Raji (cell line): ENCODE data around the gene MSMO1.

Experiments
- POLR2A ChIP-seq: IDR thresholded peaks from 2 replicates; pipeline ENCODE4 v1.6.1; 2011; ENCODE audit warnings: low read depth, low read length, control low read depth; ENCODE audit not compliant: insufficient read depth

The MSMO1 gene

DNA sequence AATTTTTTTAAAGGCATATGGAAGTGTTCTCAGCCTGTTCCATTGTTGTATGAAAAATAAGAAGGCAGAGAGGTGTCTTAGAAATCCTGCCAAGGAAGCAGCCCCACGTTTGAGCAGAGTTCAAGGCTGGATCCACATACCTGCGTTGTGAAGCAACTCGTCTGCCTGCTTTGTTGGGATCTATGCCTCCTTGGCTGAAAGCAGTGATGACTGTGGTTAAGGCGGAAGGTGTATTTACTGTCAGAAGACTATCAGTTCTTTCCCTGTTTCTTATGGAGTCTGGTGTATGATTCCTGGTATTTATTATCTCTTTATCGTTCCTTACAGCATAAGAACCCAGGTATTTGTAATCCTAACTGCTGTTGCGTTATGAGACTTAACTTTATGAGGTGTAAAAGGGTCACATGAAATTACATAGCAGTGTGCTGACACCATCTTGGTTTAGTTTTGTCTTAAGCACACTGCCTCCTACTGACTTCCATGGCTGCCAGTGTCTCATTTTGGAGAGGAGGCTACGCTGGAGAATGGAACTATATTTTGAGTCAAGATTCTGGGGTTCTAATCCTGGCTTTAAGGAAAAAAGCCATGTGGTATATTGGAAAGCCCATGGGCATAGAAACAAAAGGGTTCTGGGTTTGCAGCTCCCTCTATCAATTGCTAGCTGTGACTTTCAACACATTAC is 3.1 kb upstream of the MSMO1 start:
- no peak for TF ChIP-seq POLR2A

DNA sequence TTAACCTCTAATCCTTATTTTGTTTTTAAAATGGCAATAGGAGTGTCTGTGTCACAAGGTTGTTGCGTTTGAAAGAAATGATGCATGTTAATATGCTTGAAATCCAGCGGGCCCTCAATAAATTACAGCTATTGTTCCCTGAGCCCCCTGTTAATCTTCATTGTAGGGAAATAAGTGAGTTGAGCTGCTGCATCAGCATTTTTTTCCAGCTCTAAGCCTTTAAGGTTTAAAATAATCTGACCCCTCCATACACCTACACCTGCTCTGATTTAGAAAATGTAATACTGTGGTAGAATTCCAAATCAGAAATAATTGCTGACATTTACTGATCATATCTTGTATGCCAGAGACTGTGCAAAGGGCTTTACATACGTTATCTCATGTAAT is 2.6 kb upstream of the MSMO1 start:
- TF ChIP-seq POLR2A, result no peak

DNA sequence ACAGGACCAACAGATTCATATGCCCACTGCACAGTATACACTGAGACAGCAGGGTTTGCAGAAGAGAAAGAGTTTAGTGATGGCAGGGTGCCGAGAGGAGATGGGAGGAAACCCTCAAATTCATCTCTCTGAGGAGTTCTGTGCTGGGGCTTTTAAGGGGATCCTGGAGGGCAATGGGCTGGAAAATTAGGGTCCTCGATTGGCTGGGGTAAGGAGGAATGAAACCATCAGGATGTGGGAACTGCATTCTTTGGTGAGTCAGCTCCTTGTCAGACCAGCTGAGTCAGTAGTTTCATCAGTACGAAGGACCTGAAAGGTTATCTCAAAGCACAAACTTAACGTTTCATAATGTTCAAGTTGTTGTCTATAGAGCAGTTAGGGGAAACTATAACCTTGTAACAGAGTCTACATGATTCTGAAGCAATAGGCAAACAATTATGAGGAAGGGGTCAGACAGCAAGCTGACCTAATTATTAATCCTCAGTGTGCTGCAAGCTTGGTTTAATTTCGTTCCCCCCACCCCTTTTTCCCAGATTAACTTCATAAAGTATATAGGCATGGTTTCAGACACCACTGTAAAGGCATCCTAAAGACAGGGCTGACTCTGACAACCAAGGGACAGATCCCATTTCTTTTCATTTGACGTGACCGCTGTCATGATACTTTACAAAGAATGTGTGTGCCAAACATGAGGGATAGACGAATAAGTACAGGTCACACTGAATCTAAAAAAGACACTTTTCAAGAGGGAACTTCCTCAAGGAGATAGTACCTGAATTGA is 1.5 kb upstream of the MSMO1 start:
- no peak for TF ChIP-seq POLR2A

DNA sequence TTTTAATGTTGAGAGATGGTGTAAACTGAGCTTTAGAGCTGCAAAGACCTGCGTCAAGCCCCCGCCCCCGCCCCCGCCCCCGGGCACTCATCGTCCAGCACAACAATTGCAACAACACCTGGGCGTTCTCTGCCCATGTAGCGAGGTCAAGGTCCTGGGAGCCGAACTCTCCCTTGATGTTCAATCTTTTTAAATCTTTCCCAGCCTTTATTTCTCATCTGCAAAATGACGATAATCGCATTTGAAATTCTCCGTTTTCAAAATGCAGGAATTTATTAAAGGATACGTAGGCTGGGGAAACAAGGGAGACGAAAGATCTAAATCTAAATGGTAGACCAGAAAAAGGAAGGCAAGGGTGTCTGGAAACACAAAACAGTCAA is 648 bp upstream of the MSMO1 start:
- TF ChIP-seq POLR2A, result no peak

DNA sequence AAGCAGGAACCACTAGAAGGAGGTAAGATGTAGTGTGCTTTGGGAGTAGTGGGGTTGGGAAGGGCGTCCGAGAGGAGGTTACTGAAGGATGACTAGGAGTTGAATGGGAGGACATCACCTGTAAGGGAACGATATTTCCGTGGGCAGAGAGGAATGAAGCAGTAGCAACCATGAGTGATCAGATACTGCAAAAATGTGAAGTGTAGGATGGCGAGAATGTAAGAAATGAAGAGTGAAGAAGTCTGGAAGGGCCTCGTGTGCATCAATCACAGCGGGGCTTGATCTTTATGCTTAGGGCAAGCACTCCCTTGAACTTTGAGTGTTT is 594 bp downstream of the MSMO1 start:
- no peak for TF ChIP-seq POLR2A

DNA sequence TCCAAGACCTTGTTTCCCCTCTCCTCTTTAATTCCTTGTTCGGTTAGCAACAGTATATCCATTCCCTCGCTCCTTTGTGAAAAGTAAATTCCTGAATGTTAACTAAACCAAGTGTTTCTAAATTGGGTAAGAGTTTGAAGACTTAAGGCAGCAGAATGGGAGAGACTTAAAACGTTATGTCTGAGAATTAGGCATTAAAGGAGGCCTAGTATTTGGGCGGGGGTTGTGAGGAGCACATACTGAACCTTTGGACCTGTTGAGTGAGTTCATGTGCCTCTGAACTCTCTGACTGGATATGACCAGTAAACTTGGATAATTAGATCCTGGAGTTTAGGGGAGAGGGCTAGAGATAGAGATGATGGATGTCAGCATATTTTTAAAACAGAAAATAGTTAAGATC is 1.2 kb downstream of the MSMO1 start:
- no peak for TF ChIP-seq POLR2A

DNA sequence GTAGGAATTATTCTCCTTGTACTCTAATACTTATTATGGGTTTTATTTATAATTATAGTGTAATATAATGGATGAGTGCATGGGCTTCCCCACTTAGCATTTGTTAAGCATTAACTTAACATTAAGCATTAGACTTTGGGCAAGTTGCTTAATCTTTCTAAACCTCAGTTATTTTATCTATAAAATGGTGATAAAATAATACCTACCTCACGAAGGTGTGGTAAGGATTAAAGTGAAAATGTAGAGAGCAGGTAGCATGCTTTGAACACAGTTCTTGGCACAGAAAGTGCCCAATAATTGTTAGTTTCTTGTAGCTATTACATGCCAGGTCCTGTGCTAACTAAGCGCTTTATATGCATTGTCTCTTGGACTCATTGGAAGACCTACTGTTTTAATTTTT is 2.6 kb downstream of the MSMO1 start:
- no peak for TF ChIP-seq POLR2A

DNA sequence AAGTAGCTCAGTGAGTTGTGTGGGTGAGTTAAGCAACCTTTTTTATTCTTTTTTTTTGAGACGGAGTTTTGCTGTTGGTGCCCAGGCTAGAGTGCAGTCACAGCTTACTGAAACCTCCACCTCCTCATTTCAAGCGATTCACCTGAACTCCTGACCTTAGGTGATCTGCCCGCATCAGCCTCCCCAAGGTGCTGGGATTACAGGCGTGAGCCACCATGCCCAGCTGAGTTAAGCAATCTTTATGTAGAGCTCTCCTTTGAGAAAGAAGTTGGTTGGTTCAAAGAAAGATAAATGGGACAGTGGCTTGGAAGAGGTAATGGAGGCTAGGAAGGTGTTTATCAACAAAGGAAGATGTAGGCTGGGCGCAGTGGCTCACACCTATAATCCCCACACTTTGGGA is 3.2 kb downstream of the MSMO1 start:
- no peak for TF ChIP-seq POLR2A

DNA sequence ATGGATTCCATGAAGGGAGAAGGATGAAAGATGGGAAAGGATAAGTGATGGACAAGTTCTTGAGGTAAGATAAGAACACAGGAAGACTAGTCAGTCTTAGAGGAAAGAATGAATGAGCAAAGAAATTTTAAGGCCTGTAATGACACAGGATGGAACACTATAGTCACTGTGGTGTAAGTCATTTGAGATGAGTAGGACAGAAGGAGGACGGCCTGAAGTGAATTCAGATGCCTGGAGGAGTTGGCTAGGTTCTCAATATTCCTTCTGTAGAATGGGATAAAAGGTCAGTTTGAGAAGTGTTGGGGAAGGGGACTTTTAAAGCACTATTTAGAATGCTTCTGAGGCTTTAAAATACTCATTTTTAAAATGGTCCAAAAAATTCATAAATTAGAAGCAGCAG is 3.9 kb downstream of the MSMO1 start:
- no peak for TF ChIP-seq POLR2A

DNA sequence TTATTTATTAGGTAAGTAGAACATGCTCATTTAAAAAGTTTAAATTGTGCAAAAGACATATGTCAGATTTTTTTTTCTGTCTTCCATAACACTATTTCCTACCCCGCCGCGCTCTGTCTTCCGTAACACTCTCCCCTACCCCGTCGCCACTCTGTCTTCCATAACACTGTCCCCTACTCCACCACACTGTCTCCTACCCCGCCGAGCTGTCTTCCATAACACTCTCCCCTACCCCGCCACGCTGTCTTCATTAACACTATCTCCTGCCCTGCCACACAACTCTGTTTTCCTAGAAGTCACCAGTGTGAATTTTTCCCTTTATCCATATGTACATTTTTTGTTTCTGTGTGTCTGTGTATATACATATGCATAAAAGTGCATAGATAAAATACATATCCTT is 4.4 kb downstream of the MSMO1 start:
- no peak for TF ChIP-seq POLR2A

DNA sequence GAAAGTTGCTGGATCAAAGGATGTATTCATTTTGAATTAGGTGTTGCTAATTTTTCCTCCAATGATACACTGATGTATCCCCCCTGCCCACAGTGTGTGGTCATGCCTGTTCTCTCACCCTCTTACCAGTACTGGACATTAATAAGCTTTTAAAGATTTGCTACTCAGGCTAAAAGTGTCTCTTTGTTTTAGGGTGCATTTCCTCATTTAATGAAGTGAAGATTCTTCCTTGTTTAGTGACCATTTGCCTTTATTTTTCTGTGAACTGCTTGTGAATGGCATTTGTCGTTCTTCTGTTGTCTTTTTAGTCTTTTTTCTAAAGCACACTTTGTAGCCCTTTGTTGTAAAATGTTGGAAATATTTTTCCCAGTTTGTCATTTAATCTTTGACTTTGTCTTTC is 5.0 kb downstream of the MSMO1 start:
- no peak for TF ChIP-seq POLR2A

DNA sequence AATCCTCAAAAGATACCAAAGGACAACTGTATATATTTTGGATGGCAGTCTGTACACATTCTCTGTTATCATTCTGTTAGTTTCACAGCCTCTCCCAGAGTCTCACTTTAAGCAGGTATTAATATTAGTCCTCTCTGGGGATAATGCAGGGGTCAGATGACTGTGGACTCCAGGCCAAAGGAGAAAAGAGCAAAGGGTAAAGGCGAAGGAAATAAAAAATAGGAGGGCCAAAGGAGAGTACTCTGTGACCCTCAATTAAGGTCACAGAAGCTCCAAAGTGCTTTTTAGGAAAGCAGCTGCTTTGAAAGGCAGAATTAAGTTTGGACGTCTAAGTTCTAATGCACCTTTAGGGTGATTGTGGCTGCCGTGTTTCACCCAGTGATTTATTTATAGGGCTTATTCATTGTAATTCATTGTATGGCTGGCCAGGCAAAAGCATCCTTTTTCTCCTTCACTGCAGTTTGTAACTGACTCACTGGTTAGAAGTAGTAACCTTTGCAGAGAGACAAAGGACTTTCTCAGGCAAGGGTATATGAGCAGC is 7.8 kb downstream of the MSMO1 start:
- TF ChIP-seq POLR2A, result no peak

DNA sequence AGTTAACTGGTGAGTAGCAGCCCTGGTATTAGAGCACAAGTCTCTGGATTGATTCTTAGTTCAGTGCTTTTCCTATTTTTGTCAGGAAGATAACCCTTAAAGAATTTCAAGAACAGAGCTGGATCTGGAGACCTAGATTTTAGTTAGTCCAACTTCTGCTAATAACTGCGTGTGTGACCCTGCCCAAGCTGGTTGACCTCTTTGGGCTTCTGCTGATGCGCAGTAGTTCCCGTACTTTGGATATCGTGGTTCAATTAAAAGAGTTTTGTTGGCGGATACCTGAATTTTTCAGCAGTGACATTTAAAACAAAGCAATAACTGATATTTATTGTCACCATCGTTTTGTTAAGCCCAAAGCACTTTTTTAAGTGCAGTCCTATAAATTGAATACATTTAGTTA is 9.3 kb downstream of the MSMO1 start:
- no peak for TF ChIP-seq POLR2A

DNA sequence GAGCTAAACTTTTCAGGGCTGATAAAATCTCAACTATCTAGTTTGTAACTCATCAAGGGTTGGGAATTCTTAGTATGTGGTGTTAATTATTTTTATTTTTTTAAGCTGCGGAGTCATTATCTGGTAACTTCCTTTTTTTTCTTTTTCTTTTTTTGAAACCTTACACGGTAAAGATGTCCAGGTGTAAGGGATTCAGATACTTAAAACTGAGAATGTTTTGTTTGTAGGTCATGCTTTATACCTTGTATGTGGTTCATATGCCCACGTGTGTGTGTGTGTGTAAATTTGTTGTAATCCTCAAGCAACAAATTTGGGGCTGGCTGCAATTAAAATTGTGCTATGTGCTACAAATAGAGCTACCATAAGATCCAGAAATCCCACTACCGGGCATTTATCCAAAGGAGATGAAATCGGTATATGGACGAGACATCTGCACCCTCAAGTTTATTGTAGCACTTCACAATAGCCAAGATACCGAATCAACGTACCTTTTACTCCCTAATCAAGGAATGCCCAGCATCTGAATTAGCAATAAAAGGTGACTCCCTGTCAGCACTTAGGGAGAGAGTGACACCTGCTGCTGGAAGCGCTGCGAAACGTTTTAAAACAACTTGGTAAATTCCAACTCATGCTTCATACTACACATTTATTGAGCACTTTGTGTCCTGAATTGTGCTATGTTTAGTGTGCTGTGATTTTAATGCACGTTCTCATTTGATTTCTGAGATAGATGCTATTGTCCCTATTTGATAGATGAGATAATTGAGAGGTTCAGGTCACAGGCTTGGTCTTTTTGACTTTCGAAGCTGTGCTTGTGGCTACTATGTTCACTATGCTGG is 16.1 kb downstream of the MSMO1 start:
- no peak for TF ChIP-seq POLR2A

DNA sequence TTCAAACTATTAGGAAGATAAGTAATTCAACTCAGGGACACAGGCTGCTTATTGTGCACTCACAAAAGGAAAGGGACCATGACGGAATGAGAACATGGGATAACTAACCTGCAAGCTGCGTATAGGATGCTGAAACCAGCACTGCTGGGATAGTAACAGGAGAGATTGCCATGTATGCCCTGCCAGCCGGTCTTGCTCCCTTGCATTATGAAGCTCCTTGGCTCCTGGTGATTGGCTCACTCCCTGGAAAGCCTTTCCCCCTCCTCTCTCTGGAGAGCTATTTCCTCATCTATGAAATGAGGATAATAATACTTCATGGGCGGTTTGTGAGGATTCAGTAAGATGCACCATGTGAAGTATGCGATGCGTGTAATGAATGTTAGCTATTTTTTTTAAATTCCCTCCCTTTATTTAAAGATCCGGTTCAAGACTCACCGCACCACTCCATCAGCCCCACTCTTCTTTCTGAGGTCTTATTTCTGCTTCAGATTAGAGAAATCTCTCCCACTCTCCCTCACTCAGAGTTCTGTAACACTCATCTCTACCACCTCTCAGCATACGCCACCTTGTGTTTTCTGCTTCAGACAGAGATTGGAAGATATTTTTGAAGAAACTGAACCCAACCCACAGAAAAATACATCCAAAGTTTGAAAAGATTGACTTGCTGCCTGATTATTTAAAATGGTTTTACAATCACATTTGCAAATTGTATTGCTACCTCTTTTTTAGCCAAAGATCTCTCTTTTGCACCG is 18.4 kb downstream of the MSMO1 start:
- TF ChIP-seq POLR2A, result no peak
